K562 (cell line): ENCODE measurements around the gene MIDN. TPM values are rescaled to one million over a fixed set of nuclear protein-coding genes. Genes with fewer than 3 reads are reported as not detected.
A peak's percentile ranks its signal among the peaks of the same experiment; 100 is the strongest.

Source experiments
- CSDE1 ChIP-seq, 2 experiments: fragments of 450-650 bp; IDR thresholded peaks; 2 replicates each; pipeline ENCODE4 v1.6.1; 2016; ENCODE audit warnings: mild to moderate bottlenecking in 1 of 2
- HIVEP1 ChIP-seq: fragments of 250-450 bp; sonication (Bioruptor Pico); IDR thresholded peaks from 2 replicates; pipeline ENCODE4 v1.4.0; 2020; ENCODE audit warnings: mild to moderate bottlenecking
- KLF10 ChIP-seq: fragments of 250-450 bp; sonication (Bioruptor Pico); IDR thresholded peaks from 2 replicates; pipeline ENCODE4 v1.6.1; 2021; ENCODE audit warnings: matching md5 sums
- LARP7 ChIP-seq: fragments of 450-650 bp; IDR thresholded peaks from 2 replicates; pipeline ENCODE4 v1.6.1; 2016
- NCOR1 ChIP-seq: fragments of 450-650 bp; IDR thresholded peaks from 2 replicates; pipeline ENCODE4 v1.6.1; 2016; ENCODE audit warnings: mild to moderate bottlenecking, moderate library complexity
- NFXL1 ChIP-seq: fragments of 450-650 bp; formaldehyde crosslinking; IDR thresholded peaks from 2 replicates; pipeline ENCODE4 v1.4.0; 2021; ENCODE audit warnings: mild to moderate bottlenecking
- RCOR1 ChIP-seq, 2 experiments: IDR thresholded peaks; 2 replicates each; pipeline ENCODE4 v1.6.1; 2012; ENCODE audit warnings: low read depth in 2 of 2, low read length in 2 of 2, borderline replicate concordance in 1 of 2, improper control_type of control experiment in 1 of 2
- STAT5A ChIP-seq: IDR thresholded peaks from 2 replicates; pipeline ENCODE4 v1.6.1; 2012; ENCODE audit warnings: low read length, inconsistent platforms, borderline replicate concordance
- ZNF239 ChIP-seq: fragments of 250-450 bp; sonication (Bioruptor Pico); IDR thresholded peaks from 2 replicates; pipeline ENCODE4 v1.4.0; 2020; ENCODE audit warnings: mild to moderate bottlenecking
- polyA plus RNA-seq, 8 experiments: library from polyadenylated mRNA; depleted of rRNA in 4 of 8; stranded (reverse) in 5 of 8; unstranded in 3 of 8; fragments of >200 nt; fragmentation: Nextera tagmentation in 2 of 8; fragmentation: Illumina TruSeq in 1 of 8; extraction: Ambion mirVana in 2 of 8; extraction: Trizol in 1 of 8; gene quantifications; 2 replicates each; pipeline versions ENCODE4 v1.2.1 to v1.2.3, GENCODE V29; 2011 to 2014; ENCODE audit warnings: inconsistent platforms in 1 of 8, missing spikeins in 1 of 8
- total RNA-seq, 7 experiments: library from RNA; depleted of rRNA in 6 of 7; stranded (reverse); fragments of >200 nt in 6 of 7; fragmentation: Illumina TruSeq in 2 of 7; extraction: Trizol in 2 of 7; gene quantifications; 2 replicates each; pipeline versions ENCODE4 v1.2.1 to v1.2.3, GENCODE V29; 2011 to 2021; ENCODE audit warnings: low replicate concordance in 1 of 7
- TF ChIP-seq, protein P1 (sequence below), 2 experiments: fragments of 450-650 bp in 1 of 2; sonication (generic) in 1 of 2; formaldehyde crosslinking in 1 of 2; IDR thresholded peaks; 2 replicates each; pipeline versions ENCODE4 v1.7.1 to v1.9.0; 2016 to 2022; ENCODE audit warnings: inconsistent platforms in 1 of 2, mild to moderate bottlenecking in 1 of 2, missing genetic modification reagents in 1 of 2
- TF ChIP-seq, protein P2 (sequence below): fragments of 250-450 bp; sonication (Bioruptor Pico); IDR thresholded peaks from 2 replicates; pipeline ENCODE4 v1.5.0; 2021
- TF ChIP-seq, protein P3 (sequence below): fragments of 450-650 bp; IDR thresholded peaks from 2 replicates; pipeline ENCODE4 v1.6.1; 2017; ENCODE audit warnings: mild to moderate bottlenecking, moderate library complexity
- TF ChIP-seq, protein P4 (sequence below): fragments of 450-650 bp; IDR thresholded peaks from 2 replicates; pipeline ENCODE4 v1.6.1; 2017; ENCODE audit warnings: antibody characterized with exemption, mild to moderate bottlenecking

Gene MIDN
- total and polyA plus RNA-seq, 9 of the 15 experiments (the other 6 are each of a cell fraction or from before 2014, with no cell fraction given), result 0.17 to 120 (median 10.1) TPM

DNA sequence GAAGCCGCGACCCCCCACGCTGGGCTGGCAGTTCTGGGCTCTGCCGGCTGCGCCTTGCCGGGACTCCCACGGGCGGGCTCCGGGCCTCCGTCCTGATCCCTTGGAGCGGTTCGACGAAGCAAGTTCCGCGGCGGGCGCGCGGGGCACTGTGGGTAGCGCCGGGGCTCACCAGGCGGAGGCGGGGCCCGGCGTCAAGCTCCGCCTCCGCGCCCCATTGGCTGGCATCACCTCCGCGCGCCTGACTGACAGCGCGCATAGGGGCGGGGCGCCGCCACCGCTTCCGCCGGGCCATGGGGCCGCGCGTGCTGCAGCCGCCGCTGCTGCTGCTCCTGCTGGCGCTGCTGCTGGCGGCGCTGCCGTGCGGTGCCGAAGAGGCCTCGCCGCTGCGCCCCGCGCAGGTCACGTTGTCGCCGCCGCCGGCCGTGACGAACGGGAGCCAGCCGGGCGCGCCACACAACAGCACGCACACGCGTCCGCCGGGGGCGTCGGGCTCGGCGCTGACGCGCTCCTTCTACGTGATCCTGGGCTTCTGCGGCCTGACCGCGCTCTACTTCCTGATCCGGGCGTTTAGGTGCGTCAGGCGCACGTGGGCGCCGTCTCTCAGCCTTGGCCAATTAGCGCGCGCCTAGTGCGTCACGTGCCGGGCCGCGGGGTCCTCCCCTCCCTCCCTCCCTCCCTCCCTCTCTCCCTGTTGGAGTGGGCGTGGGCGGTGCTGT is 27.0 kb downstream of the MIDN start, which contains the start of gene FAM174C (continued):
- TF ChIP-seq, protein P1, sequence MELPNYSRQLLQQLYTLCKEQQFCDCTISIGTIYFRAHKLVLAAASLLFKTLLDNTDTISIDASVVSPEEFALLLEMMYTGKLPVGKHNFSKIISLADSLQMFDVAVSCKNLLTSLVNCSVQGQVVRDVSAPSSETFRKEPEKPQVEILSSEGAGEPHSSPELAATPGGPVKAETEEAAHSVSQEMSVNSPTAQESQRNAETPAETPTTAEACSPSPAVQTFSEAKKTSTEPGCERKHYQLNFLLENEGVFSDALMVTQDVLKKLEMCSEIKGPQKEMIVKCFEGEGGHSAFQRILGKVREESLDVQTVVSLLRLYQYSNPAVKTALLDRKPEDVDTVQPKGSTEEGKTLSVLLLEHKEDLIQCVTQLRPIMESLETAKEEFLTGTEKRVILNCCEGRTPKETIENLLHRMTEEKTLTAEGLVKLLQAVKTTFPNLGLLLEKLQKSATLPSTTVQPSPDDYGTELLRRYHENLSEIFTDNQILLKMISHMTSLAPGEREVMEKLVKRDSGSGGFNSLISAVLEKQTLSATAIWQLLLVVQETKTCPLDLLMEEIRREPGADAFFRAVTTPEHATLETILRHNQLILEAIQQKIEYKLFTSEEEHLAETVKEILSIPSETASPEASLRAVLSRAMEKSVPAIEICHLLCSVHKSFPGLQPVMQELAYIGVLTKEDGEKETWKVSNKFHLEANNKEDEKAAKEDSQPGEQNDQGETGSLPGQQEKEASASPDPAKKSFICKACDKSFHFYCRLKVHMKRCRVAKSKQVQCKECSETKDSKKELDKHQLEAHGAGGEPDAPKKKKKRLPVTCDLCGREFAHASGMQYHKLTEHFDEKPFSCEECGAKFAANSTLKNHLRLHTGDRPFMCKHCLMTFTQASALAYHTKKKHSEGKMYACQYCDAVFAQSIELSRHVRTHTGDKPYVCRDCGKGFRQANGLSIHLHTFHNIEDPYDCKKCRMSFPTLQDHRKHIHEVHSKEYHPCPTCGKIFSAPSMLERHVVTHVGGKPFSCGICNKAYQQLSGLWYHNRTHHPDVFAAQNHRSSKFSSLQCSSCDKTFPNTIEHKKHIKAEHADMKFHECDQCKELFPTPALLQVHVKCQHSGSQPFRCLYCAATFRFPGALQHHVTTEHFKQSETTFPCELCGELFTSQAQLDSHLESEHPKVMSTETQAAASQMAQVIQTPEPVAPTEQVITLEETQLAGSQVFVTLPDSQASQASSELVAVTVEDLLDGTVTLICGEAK (IDR thresholded peaks at IDR 0.05), result no peak
- TF ChIP-seq, protein P1 (CRISPR knock-in tag; IDR thresholded peaks at IDR 0.05), result no peak
- TF ChIP-seq, protein P2, sequence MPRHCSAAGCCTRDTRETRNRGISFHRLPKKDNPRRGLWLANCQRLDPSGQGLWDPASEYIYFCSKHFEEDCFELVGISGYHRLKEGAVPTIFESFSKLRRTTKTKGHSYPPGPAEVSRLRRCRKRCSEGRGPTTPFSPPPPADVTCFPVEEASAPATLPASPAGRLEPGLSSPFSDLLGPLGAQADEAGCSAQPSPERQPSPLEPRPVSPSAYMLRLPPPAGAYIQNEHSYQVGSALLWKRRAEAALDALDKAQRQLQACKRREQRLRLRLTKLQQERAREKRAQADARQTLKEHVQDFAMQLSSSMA, result peak; percentile 62; the same call in 1 of the 2 replicates
- TF ChIP-seq STAT5A (no peak), ZNF239 (no peak), RCOR1 (IDR thresholded peaks at IDR 0.05; ENCODE audit: borderline replicate concordance in 1 of 2, low read depth in 2 of 2, low read length in 2 of 2) (no peak), LARP7 (no peak), CSDE1 (IDR thresholded peaks at IDR 0.05) (no peak), KLF10 (no peak), NFXL1 (CRISPR knock-in tag) (no peak), HIVEP1 (CRISPR knock-in tag) (no peak), NCOR1 (no peak)
- TF ChIP-seq, protein P3, sequence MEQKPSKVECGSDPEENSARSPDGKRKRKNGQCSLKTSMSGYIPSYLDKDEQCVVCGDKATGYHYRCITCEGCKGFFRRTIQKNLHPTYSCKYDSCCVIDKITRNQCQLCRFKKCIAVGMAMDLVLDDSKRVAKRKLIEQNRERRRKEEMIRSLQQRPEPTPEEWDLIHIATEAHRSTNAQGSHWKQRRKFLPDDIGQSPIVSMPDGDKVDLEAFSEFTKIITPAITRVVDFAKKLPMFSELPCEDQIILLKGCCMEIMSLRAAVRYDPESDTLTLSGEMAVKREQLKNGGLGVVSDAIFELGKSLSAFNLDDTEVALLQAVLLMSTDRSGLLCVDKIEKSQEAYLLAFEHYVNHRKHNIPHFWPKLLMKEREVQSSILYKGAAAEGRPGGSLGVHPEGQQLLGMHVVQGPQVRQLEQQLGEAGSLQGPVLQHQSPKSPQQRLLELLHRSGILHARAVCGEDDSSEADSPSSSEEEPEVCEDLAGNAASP, result no peak
- TF ChIP-seq, protein P4, sequence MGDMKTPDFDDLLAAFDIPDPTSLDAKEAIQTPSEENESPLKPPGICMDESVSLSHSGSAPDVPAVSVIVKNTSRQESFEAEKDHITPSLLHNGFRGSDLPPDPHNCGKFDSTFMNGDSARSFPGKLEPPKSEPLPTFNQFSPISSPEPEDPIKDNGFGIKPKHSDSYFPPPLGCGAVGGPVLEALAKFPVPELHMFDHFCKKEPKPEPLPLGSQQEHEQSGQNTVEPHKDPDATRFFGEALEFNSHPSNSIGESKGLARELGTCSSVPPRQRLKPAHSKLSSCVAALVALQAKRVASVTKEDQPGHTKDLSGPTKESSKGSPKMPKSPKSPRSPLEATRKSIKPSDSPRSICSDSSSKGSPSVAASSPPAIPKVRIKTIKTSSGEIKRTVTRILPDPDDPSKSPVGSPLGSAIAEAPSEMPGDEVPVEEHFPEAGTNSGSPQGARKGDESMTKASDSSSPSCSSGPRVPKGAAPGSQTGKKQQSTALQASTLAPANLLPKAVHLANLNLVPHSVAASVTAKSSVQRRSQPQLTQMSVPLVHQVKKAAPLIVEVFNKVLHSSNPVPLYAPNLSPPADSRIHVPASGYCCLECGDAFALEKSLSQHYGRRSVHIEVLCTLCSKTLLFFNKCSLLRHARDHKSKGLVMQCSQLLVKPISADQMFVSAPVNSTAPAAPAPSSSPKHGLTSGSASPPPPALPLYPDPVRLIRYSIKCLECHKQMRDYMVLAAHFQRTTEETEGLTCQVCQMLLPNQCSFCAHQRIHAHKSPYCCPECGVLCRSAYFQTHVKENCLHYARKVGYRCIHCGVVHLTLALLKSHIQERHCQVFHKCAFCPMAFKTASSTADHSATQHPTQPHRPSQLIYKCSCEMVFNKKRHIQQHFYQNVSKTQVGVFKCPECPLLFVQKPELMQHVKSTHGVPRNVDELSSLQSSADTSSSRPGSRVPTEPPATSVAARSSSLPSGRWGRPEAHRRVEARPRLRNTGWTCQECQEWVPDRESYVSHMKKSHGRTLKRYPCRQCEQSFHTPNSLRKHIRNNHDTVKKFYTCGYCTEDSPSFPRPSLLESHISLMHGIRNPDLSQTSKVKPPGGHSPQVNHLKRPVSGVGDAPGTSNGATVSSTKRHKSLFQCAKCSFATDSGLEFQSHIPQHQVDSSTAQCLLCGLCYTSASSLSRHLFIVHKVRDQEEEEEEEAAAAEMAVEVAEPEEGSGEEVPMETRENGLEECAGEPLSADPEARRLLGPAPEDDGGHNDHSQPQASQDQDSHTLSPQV, result peak; percentile 77
